Loucy (cell line): Measurements from ENCODE around the gene TECPR1.

Experiments
- H2AFZ ChIP-seq: fragments of 200-600 bp; sonication (generic); 2 replicates; pipeline ENCODE4 v1.6.0; 2016; ENCODE audit warnings: antibody characterized with exemption, mild to moderate bottlenecking, low read length, moderate library complexity
- H3F3A ChIP-seq: fragments of 200-600 bp; 2 replicates; pipeline ENCODE4 v1.6.0; 2016; ENCODE audit warnings: antibody characterized with exemption, low read depth, mild to moderate bottlenecking
- H3K27me3 ChIP-seq: fragments of 200-600 bp; sonication (generic); 2 replicates; pipeline ENCODE4 v1.6.1; 2014; ENCODE audit warnings: low read length, mild to moderate bottlenecking; ENCODE audit not compliant: insufficient read depth, poor library complexity, severe bottlenecking
- H3K36me3 ChIP-seq: fragments of 200-600 bp; sonication (generic); 2 replicates; pipeline ENCODE4 v1.6.1; 2016; ENCODE audit warnings: low read length; ENCODE audit not compliant: insufficient read depth
- H3K4me1 ChIP-seq: fragments of 200-600 bp; sonication (generic); 2 replicates; pipeline ENCODE4 v1.5.1; 2014; ENCODE audit warnings: low read length, mild to moderate bottlenecking; ENCODE audit not compliant: insufficient read depth, poor library complexity, severe bottlenecking
- H3K4me2 ChIP-seq: fragments of 200-600 bp; sonication (generic); 2 replicates; pipeline ENCODE4 v1.6.0; 2014; ENCODE audit warnings: antibody characterized with exemption, low read length, low read depth, mild to moderate bottlenecking; ENCODE audit not compliant: poor library complexity, severe bottlenecking
- H3K4me3 ChIP-seq: fragments of 200-600 bp; sonication (generic); 2 replicates; pipeline ENCODE4 v1.5.1; 2014; ENCODE audit warnings: low read length, mild to moderate bottlenecking, mixed read lengths; ENCODE audit not compliant: poor library complexity, severe bottlenecking
- H3K79me2 ChIP-seq: fragments of 200-600 bp; sonication (generic); 2 replicates; pipeline ENCODE4 v1.6.1; 2014; ENCODE audit warnings: low read length; ENCODE audit not compliant: insufficient read depth
- H3K9ac ChIP-seq: fragments of 200-600 bp; sonication (generic); 2 replicates; pipeline ENCODE4 v1.6.0; 2014; ENCODE audit warnings: mild to moderate bottlenecking, low read depth, low read length, moderate library complexity; ENCODE audit not compliant: poor library complexity, severe bottlenecking
- H3K9me2 ChIP-seq: fragments of 200-600 bp; sonication (generic); replicated peaks from 2 replicates; pipeline ENCODE4 v1.6.1; 2016; ENCODE audit warnings: low read depth, low read length, mixed read lengths
- H3K9me3 ChIP-seq: fragments of 200-600 bp; sonication (generic); 2 replicates; pipeline ENCODE4 v1.6.1; 2014; ENCODE audit warnings: mild to moderate bottlenecking, antibody characterized with exemption, low read length, low read depth; ENCODE audit not compliant: insufficient read depth
- H4K20me1 ChIP-seq: fragments of 200-600 bp; sonication (generic); 2 replicates; pipeline ENCODE4 v1.6.0; 2014; ENCODE audit warnings: antibody characterized with exemption, low read length, mild to moderate bottlenecking; ENCODE audit not compliant: insufficient read depth, poor library complexity, severe bottlenecking
- CTCF ChIP-seq: fragments of 200-600 bp; sonication (generic); conservative IDR thresholded peaks from 2 replicates; pipeline ENCODE4 v1.5.1; 2014; ENCODE audit warnings: mild to moderate bottlenecking, antibody characterized with exemption, low read length
- EZH2phosphoT487 ChIP-seq: fragments of 200-600 bp; IDR thresholded peaks from 2 replicates; pipeline ENCODE4 v1.6.1; 2018; ENCODE audit warnings: antibody characterized with exemption, mild to moderate bottlenecking, moderate library complexity, borderline replicate concordance

Gene TECPR1

DNA sequence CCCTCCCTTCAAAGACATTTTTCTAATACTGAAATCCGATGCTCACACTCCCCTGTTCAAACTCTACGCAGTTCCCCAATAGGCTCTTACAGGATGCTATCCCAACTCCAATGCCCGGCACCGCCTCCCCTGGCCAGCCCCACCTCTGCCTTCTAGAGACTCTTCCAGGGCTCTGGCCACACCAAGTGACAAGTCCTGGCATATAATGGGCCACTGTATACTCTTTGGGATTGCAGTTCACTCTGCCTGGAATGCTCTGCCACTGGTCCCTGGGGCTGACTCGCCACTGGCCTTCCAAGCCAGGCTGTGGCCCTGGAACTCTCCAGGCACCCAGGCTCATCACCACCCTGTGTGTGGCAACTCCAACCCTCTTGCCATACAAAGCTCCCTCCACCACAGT lies 26.4 kb upstream of the TECPR1 start:
- no peaks in the 10 kb centered on the region for H3F3A ChIP-seq
- no peak overlapping the region for H3K4me3 ChIP-seq
- TF ChIP-seq CTCF (no peak), EZH2phosphoT487 (no peak)
- H3K9me2 ChIP-seq: no peaks in the 10 kb centered on the region
- H3K9ac ChIP-seq: no peak overlapping the region
- peaks cover 17% of the 10 kb centered on the region; the same call in 1 of the 2 replicates for H3K79me2 ChIP-seq
- no peaks in the 10 kb centered on the region for H3K27me3 ChIP-seq
- no peak overlapping the region for H2AFZ ChIP-seq
- H3K36me3 ChIP-seq: no peaks in the 10 kb centered on the region
- peaks cover 15% of the 10 kb centered on the region for H4K20me1 ChIP-seq
- no peaks in the 10 kb centered on the region for H3K9me3 ChIP-seq
- H3K4me1 ChIP-seq: peaks cover 18% of the 10 kb centered on the region
- no peak overlapping the region for H3K4me2 ChIP-seq

DNA sequence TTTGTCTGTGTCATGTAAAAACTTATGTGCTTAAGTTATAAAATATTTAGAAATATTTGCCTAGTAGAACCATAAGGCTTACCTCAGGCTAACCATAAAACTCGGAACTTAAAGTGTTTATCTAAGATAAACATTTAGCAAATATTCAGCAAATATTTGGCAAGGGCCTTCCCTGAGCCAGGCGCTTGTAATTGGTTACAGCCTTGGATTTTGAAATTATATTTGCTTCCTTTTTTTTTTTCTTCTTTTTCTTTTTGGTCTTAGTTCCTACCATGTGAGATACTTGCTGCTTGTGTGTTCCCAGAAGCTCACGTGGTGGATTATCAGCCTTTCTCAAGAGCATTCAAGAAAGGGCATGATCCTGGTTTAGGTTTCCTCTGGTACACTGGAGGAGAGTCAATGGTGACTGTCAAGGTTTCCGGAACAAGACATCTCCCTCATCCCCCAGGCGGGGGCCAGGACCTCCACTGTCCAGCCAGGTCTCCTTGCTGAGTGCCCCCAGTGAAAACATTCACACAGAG lies 24.3 kb upstream of the TECPR1 start:
- H3K27me3 ChIP-seq: no peaks in the 10 kb centered on the region
- no peak overlapping the region for H3K4me3 ChIP-seq
- H3K36me3 ChIP-seq: no peaks in the 10 kb centered on the region
- peaks cover 5% of the 10 kb centered on the region for H3K4me1 ChIP-seq
- no peak overlapping the region for H3K4me2 ChIP-seq
- TF ChIP-seq EZH2phosphoT487: no peak
- no peak for TF ChIP-seq CTCF
- no peaks in the 10 kb centered on the region for H3K9me3 ChIP-seq
- H3K79me2 ChIP-seq: no peaks in the 10 kb centered on the region
- H3F3A ChIP-seq: no peaks in the 10 kb centered on the region
- H2AFZ ChIP-seq: no peak overlapping the region
- no peak overlapping the region for H3K9ac ChIP-seq
- no peaks in the 10 kb centered on the region for H3K9me2 ChIP-seq
- H4K20me1 ChIP-seq: no peaks in the 10 kb centered on the region

DNA sequence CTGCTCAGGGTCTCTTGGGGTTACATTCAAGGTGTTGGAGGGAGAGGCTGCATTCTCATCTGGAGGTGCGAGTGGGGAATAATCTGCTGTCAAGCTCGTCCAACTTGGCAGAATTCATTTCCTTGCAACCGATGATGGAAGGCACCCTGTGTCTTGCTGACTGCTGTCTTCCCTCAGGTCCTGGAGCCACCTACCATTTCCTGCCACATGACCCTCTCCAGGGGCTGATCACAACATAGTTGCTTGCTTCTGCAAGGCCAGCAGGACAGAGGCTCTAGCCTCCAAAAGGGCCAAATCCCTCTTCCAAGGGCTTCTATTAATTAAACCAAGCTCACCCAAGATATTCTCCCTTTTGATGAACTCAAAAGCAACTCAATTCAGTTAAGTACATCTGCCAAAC lies 15.3 kb upstream of the TECPR1 start:
- Histone ChIP-seq H3K79me2 (no peaks in the 10 kb centered on the region), H3K27me3 (no peaks in the 10 kb centered on the region), H3F3A (no peaks in the 10 kb centered on the region), H4K20me1 (no peaks in the 10 kb centered on the region), H3K9me3 (no peaks in the 10 kb centered on the region), H3K4me3 (no peak overlapping the region), H3K4me2 (no peak overlapping the region), H2AFZ (no peak overlapping the region), H3K4me1 (peaks cover 7% of the 10 kb centered on the region), H3K9me2 (no peaks in the 10 kb centered on the region), H3K36me3 (no peaks in the 10 kb centered on the region), H3K9ac (no peak overlapping the region)
- TF ChIP-seq CTCF: no peak
- TF ChIP-seq EZH2phosphoT487: no peak
